ENCODE measurements around the gene ATG3.

- no peak for TF ChIP-seq CTCF (conservative IDR thresholded peaks at IDR 0.05; ENCODE audit: low read depth in 2 of 2)
- no peak for TF ChIP-seq EZH2phosphoT487 (IDR thresholded peaks at IDR 0.05; ENCODE audit: unreplicated experiment)
- no peak for TF ChIP-seq POLR2AphosphoS5 (IDR thresholded peaks at IDR 0.05; ENCODE audit: low read depth)
- no peak for TF ChIP-seq REST (IDR thresholded peaks at IDR 0.05; ENCODE audit: unreplicated experiment)
- TF ChIP-seq STAT1 (IDR thresholded peaks at IDR 0.05; ENCODE audit: unreplicated experiment): no peak
- no peak for TF ChIP-seq EZH2 (IDR thresholded peaks at IDR 0.05; ENCODE audit: low read depth, unreplicated experiment)
- no peak for TF ChIP-seq CREB1 (CRISPR knock-in tag; IDR thresholded peaks at IDR 0.05; ENCODE audit: low read depth)
- TF ChIP-seq ETS1 (IDR thresholded peaks at IDR 0.05): no peak
- no peak for TF ChIP-seq JUNB (IDR thresholded peaks at IDR 0.05; ENCODE audit: unreplicated experiment)
These were observed 17.9 kb upstream of the ATG3 start for GRCh38 chr3:112579697-112580096.

Measured in GM23338 (cell line).